Measurements from ENCODE around the gene B4GAT1. TPM values are rescaled to one million over a fixed set of nuclear protein-coding genes. Genes with fewer than 3 reads are reported as not detected.

Gene B4GAT1
- total RNA-seq, 2 donors from 2014 or later = 29.4 to 45.7 TPM

GRCh38 chr11:66316849-66317251 lies 30.6 kb downstream of the B4GAT1 start, which contains the start of gene CD248:
CD248 (minus strand) TSS chr11:66317044; CDS start chr11:66317027, 17 bp downstream.
- Histone ChIP-seq H3K4me1 (ENCODE audit: control insufficient read depth, insufficient read depth, low read length) (no peaks in the 10 kb centered on the region), H3K4me3 (ENCODE audit: low read length) (no peak within 1 kb of the TSS), H3K9me3 (ENCODE audit: control insufficient read depth, low read length) (no peaks in the 10 kb centered on the region), H3K27me3 (ENCODE audit: control insufficient read depth, insufficient read depth, low read length, poor library complexity, severe bottlenecking) (no peaks in the 10 kb centered on the region), H3K9ac (ENCODE audit: extremely low read depth, low read length, poor library complexity, severe bottlenecking) (no peak within 1 kb of the TSS), H3K27ac (ENCODE audit: low read depth, low read length) (peak within 1 kb of the TSS; percentile 55), H3K36me3 (ENCODE audit: control insufficient read depth, insufficient read depth, low read length) (no peaks in the 10 kb centered on the region)
- Mint-ChIP-seq H3K9me3 (peaks cover 19% of the 10 kb centered on the region), H3K4me3 (peak within 1 kb of the TSS; percentile 27), H3K27me3 (ENCODE audit: insufficient read depth) (peaks cover 24% of the 10 kb centered on the region), H3K4me1 (peaks cover 9% of the 10 kb centered on the region), H3K27ac (no peak within 1 kb of the TSS), H3K36me3 (ENCODE audit: low read depth) (no peaks in the 10 kb centered on the region)
- DNase-seq = peak; percentile 81
- TF ChIP-seq, protein P1, sequence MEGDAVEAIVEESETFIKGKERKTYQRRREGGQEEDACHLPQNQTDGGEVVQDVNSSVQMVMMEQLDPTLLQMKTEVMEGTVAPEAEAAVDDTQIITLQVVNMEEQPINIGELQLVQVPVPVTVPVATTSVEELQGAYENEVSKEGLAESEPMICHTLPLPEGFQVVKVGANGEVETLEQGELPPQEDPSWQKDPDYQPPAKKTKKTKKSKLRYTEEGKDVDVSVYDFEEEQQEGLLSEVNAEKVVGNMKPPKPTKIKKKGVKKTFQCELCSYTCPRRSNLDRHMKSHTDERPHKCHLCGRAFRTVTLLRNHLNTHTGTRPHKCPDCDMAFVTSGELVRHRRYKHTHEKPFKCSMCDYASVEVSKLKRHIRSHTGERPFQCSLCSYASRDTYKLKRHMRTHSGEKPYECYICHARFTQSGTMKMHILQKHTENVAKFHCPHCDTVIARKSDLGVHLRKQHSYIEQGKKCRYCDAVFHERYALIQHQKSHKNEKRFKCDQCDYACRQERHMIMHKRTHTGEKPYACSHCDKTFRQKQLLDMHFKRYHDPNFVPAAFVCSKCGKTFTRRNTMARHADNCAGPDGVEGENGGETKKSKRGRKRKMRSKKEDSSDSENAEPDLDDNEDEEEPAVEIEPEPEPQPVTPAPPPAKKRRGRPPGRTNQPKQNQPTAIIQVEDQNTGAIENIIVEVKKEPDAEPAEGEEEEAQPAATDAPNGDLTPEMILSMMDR (conservative IDR thresholded peaks at IDR 0.05) = no peak
- WGBS, 2 experiments (ENCODE audit: insufficient coverage in 1 of 2, insufficient read length in 1 of 2) = 46% methylated on average over 27 of the region's 29 CpGs; no CpG with 5 or more reads in 1 of the 2 experiments

GRCh38 chr11:66315921-66316811 lies 31.3 kb downstream of the B4GAT1 start:
- H3K36me3 Mint-ChIP-seq (ENCODE audit: low read depth) = no peaks in the 10 kb centered on the region
- H3K4me3 ChIP-seq (ENCODE audit: low read length) = no peak overlapping the region
- H3K9ac ChIP-seq (ENCODE audit: extremely low read depth, low read length, poor library complexity, severe bottlenecking) = no peak overlapping the region
- 91 to 93% methylated on average over 28 to 52 of the region's 52 CpGs for WGBS, 2 experiments (ENCODE audit: insufficient coverage in 1 of 2, insufficient read length in 1 of 2)
- DNase-seq = no peak
- H3K36me3 ChIP-seq (ENCODE audit: control insufficient read depth, insufficient read depth, low read length) = no peaks in the 10 kb centered on the region
- H3K27me3 Mint-ChIP-seq (ENCODE audit: insufficient read depth) = peaks cover 24% of the 10 kb centered on the region
- H3K4me3 Mint-ChIP-seq = no peak overlapping the region
- no peaks in the 10 kb centered on the region for H3K27me3 ChIP-seq (ENCODE audit: control insufficient read depth, insufficient read depth, low read length, poor library complexity, severe bottlenecking)
- no peak overlapping the region for H3K27ac ChIP-seq (ENCODE audit: low read depth, low read length)
- no peak overlapping the region for H3K27ac Mint-ChIP-seq
- H3K9me3 ChIP-seq (ENCODE audit: control insufficient read depth, low read length) = no peaks in the 10 kb centered on the region
- TF ChIP-seq, protein P1 (conservative IDR thresholded peaks at IDR 0.05) = no peak
- peaks cover 19% of the 10 kb centered on the region for H3K9me3 Mint-ChIP-seq
- peaks cover 9% of the 10 kb centered on the region for H3K4me1 Mint-ChIP-seq
- H3K4me1 ChIP-seq (ENCODE audit: control insufficient read depth, insufficient read depth, low read length) = peaks cover 3% of the 10 kb centered on the region

- no peak overlapping the region for H3K4me3 Mint-ChIP-seq
- no peak overlapping the region for H3K9ac ChIP-seq (ENCODE audit: extremely low read depth, low read length, poor library complexity, severe bottlenecking)
- no peaks in the 10 kb centered on the region for H3K9me3 ChIP-seq (ENCODE audit: control insufficient read depth, low read length)
- no peaks in the 10 kb centered on the region for H3K36me3 ChIP-seq (ENCODE audit: control insufficient read depth, insufficient read depth, low read length)
- H3K27me3 Mint-ChIP-seq (ENCODE audit: insufficient read depth) = peaks cover 25% of the 10 kb centered on the region
- peaks cover 19% of the 10 kb centered on the region for H3K9me3 Mint-ChIP-seq
- H3K27ac Mint-ChIP-seq = no peak overlapping the region
- no peak overlapping the region for H3K4me3 ChIP-seq (ENCODE audit: low read length)
- no peaks in the 10 kb centered on the region for H3K36me3 Mint-ChIP-seq (ENCODE audit: low read depth)
- no peaks in the 10 kb centered on the region for H3K27me3 ChIP-seq (ENCODE audit: control insufficient read depth, insufficient read depth, low read length, poor library complexity, severe bottlenecking)
- peaks cover 9% of the 10 kb centered on the region for H3K4me1 Mint-ChIP-seq
- TF ChIP-seq, protein P1 (conservative IDR thresholded peaks at IDR 0.05) = no peak
- H3K27ac ChIP-seq (ENCODE audit: low read depth, low read length) = no peak overlapping the region
- 95% methylated on average over 10 to 14 of the region's 14 CpGs for WGBS, 2 experiments (ENCODE audit: insufficient coverage in 1 of 2, insufficient read length in 1 of 2)
- DNase-seq = no peak
- H3K4me1 ChIP-seq (ENCODE audit: control insufficient read depth, insufficient read depth, low read length) = peaks cover 3% of the 10 kb centered on the region
Measured at GRCh38 chr11:66315498-66315885, 31.9 kb downstream of the B4GAT1 start.

Data from endodermal cell (in vitro differentiated cells).